Measurements from ENCODE around the gene C1QTNF9.
"Not testable (repeated sequence)": the region's sequence is repeated elsewhere in the genome, so short reads cannot be mapped to it uniquely, and the experiment has no call there.

Gene C1QTNF9

DNA sequence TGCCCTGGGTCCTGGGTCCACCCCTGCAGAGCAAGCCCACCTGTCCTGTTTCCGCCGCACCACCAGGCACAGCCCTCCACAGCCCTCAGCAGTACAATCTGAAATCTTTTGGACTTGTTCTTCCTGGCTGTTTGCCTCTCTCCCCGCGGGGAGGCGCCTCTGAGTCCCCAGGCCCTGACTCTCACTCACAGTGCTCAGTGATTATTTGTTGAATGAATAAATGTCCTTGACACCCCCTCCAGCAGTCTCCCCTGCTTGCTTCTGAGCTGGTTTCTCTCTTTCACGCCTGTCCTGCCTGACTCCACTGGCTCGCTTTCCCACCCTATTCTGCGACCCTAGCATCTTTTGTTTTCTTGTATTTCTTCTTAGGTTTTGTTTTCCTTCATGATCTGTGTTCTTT is 56.9 kb downstream of the C1QTNF9 start:
- DNase-seq, result not testable (repeated sequence)

DNA sequence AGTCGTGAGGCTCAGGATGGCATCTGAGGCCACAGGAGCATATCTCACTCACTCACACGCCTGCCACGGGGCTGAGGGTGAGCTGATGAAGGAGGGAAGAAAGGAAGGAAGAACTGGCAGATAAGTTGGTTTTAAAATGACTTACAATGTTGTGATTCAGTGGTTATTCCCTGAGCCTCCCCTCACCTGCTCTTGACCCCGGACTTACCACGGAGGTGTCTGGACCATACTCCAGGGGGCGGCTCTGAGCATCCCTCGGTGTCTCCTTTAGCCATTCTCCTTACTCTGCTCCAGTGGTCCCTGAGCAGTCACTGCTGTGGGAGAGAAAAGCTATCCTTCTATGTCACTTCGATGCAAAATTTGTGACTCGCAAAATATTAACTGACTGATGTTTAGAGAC is 61.9 kb downstream of the C1QTNF9 start:
- DNase-seq, result not testable (repeated sequence)

All from activated naive CD4-positive, alpha-beta T cell treated with Interleukin-2 at 50 U/mL for 16 hours (primary cell).